ENCODE data around the gene PLCG1.

GRCh38 chr20:41222703-41223102, 85.4 kb downstream of the PLCG1 start:
- TF ChIP-seq, protein P1, sequence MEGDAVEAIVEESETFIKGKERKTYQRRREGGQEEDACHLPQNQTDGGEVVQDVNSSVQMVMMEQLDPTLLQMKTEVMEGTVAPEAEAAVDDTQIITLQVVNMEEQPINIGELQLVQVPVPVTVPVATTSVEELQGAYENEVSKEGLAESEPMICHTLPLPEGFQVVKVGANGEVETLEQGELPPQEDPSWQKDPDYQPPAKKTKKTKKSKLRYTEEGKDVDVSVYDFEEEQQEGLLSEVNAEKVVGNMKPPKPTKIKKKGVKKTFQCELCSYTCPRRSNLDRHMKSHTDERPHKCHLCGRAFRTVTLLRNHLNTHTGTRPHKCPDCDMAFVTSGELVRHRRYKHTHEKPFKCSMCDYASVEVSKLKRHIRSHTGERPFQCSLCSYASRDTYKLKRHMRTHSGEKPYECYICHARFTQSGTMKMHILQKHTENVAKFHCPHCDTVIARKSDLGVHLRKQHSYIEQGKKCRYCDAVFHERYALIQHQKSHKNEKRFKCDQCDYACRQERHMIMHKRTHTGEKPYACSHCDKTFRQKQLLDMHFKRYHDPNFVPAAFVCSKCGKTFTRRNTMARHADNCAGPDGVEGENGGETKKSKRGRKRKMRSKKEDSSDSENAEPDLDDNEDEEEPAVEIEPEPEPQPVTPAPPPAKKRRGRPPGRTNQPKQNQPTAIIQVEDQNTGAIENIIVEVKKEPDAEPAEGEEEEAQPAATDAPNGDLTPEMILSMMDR (conservative IDR thresholded peaks at IDR 0.05): no peak
- no peak for TF ChIP-seq EZH2 (IDR thresholded peaks at IDR 0.05; ENCODE audit: low read depth)
